Prostate gland (tissue), 2 donors: Measurements from ENCODE around the gene TOP2B. TPM values are rescaled to one million over a fixed set of nuclear protein-coding genes. Genes with fewer than 3 reads are reported as not detected.

Experiments
- DNase-seq: peaks from one replicate; pipeline ENCODE4 v3.0.0-alpha.2; 2019; ENCODE audit warnings: low spot score
- H3K27ac ChIP-seq, 2 donors: fragments of 200-600 bp; sonication (generic); 2 replicates each; pipeline ENCODE4 v1.5.1; 2017 to 2019
- H3K27me3 ChIP-seq: fragments of 200-600 bp; sonication (generic); replicated peaks from 2 replicates; pipeline ENCODE4 v1.5.1; 2019; ENCODE audit not compliant: insufficient read depth
- H3K36me3 ChIP-seq, 2 donors: fragments of 200-600 bp; sonication (generic); 1 replicate in 1 of 2; 2 replicates in 1 of 2; pipeline versions ENCODE4 v1.5.1 to v1.8.1; 2017 to 2019
- H3K4me1 ChIP-seq: fragments of 200-600 bp; sonication (generic); replicated peaks from 2 replicates; pipeline ENCODE4 v1.5.1; 2019
- H3K4me3 ChIP-seq, 2 donors: fragments of 200-600 bp; sonication (generic); 2 replicates each; pipeline ENCODE4 v1.5.1; 2017 to 2019
- H3K9me3 ChIP-seq: fragments of 200-600 bp; sonication (generic); 2 replicates; pipeline ENCODE4 v1.5.1; 2017
- POLR2A ChIP-seq: fragments of 450-650 bp; IDR thresholded peaks from one replicate; pipeline ENCODE4 v1.6.1; 2016; ENCODE audit warnings: antibody characterized with exemption, mild to moderate bottlenecking
- POLR2AphosphoS5 ChIP-seq: sonication (generic); formaldehyde crosslinking; IDR thresholded peaks from one replicate; pipeline ENCODE4 v1.6.1; 2017; ENCODE audit warnings: antibody characterized with exemption
- WGBS: methylation state at CpG from one replicate; pipeline ENCODE4 v1.1.5; 2018; 5-methylcytosine and 5-hydroxymethylcytosine counted together
- intact Hi-C: fragments of 100-400 bp; cut with DNase I; formaldehyde crosslinking; loops from one replicate; pipeline ENCODE4 v1.14.2; 2022
- total RNA-seq, 2 donors: library from RNA; depleted of rRNA; stranded (reverse); fragments of >200 nt; gene quantifications; one replicate each; pipeline ENCODE4 v1.1.0, GENCODE V29; 2016
- TF ChIP-seq, protein P1 (sequence below), 4 experiments: fragments of 200-600 bp in 2 of 4; fragments of 450-650 bp in 2 of 4; sonication (generic) in 2 of 4; IDR thresholded peaks; 1 replicate in 3 of 4; 2 replicates in 1 of 4; pipeline ENCODE4 v1.5.1; 2016 to 2019; ENCODE audit warnings: antibody characterized with exemption in 4 of 4, mild to moderate bottlenecking in 2 of 4, moderate library complexity in 2 of 4

Gene TOP2B
- total RNA-seq, 2 donors from 2014 or later: 85.3 to 109 TPM

DNA sequence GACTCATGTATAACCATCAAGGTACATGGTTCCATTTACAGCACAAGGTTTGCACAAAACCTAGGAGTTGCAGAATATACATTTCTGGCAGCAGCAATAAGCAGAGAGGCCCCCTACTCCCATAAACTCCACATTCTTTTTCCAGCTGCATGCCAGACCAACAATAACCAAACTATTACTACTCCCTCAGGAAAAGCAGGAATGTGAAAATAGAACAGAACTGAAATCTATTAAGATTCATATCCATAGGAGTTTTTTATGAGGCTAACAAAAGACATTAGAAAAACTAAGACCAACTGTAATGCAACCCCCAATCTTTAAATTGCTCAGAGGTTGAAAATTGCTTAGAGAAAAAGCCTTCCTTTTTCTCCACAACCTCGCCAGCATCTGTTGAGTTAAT lies 27.6 kb upstream of the TOP2B start:
- no peaks in the 10 kb centered on the region for H3K4me1 ChIP-seq
- no peaks in the 10 kb centered on the region for H3K9me3 ChIP-seq
- H3K4me3 ChIP-seq: no peak overlapping the region
- intact Hi-C loops: no loop called here
- 77% methylated on average over 1 of the region's 1 CpG for WGBS
- no peak for DNase-seq
- H3K36me3 ChIP-seq: no peaks in the 10 kb centered on the region
- H3K27ac ChIP-seq: no peak overlapping the region
- H3K27me3 ChIP-seq: no peaks in the 10 kb centered on the region
- TF ChIP-seq POLR2AphosphoS5 (no peak), POLR2A (no peak)
- TF ChIP-seq, protein P1, sequence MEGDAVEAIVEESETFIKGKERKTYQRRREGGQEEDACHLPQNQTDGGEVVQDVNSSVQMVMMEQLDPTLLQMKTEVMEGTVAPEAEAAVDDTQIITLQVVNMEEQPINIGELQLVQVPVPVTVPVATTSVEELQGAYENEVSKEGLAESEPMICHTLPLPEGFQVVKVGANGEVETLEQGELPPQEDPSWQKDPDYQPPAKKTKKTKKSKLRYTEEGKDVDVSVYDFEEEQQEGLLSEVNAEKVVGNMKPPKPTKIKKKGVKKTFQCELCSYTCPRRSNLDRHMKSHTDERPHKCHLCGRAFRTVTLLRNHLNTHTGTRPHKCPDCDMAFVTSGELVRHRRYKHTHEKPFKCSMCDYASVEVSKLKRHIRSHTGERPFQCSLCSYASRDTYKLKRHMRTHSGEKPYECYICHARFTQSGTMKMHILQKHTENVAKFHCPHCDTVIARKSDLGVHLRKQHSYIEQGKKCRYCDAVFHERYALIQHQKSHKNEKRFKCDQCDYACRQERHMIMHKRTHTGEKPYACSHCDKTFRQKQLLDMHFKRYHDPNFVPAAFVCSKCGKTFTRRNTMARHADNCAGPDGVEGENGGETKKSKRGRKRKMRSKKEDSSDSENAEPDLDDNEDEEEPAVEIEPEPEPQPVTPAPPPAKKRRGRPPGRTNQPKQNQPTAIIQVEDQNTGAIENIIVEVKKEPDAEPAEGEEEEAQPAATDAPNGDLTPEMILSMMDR (IDR thresholded peaks at IDR 0.05): no peak

DNA sequence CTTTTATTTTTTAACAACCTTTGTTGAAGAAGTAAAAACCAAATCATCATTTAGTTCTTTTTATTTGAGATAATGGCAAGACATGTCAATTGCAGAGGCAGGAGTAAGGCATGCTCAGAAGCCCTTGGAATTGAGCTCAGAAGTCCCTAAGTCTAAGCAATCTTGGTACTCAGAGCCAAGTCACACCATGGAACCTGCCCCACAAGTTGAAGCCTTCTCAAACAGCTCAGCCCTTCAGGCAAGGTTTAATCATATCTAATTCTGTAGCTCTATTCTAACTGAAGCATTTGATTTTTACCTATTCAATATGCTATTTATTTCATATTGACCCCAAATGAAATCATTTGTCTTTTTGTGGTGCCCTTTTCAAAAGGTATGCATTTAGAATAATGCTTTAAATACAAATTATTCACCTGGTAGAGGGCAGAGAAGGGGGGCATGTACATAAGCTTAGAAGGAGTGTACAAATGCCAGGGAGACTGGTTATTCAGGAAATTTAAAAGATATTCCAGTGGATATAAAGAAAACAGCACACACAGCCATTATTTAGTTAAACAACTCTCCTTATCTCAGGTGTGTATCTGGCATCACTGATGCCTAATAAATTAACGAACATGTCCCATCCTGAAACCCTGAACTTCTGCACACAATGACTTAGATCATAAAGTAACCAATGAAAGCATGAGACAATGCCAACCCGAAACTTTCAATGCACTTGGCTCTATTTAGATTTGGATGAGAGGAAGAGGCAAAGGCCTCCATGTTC lies 26.2 kb upstream of the TOP2B start:
- no peaks in the 10 kb centered on the region for H3K9me3 ChIP-seq
- no peaks in the 10 kb centered on the region for H3K36me3 ChIP-seq
- intact Hi-C loops: no loop called here
- WGBS: 38% methylated on average over 2 of the region's 2 CpGs
- no peak overlapping the region for H3K4me3 ChIP-seq
- TF ChIP-seq, protein P1 (IDR thresholded peaks at IDR 0.05): no peak
- TF ChIP-seq POLR2AphosphoS5: peak; percentile 56
- H3K27me3 ChIP-seq: no peaks in the 10 kb centered on the region
- peak overlapping the region in 1 of 2 donors; percentile 62 for H3K27ac ChIP-seq
- peak; percentile 48 for DNase-seq
- H3K4me1 ChIP-seq: no peaks in the 10 kb centered on the region

DNA sequence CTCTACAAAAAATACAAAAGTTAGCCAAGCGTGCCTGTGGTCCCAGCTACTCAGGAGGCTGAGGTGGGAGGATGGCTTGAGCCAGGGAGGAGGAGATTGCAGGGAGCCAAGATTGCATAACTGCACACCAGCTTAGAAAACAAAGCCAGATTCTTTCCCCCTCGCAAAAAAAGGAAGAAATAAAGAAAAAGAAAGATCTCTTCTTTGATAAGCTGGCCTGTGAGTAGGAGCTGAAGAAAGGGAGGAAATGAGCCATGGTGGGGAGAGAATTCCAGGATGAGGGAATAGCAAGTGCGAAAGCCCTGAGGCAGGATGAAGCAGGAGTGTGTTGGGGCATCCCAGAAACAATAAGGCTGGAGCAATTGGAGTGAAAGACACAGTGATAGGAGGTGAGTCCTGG lies 24.5 kb upstream of the TOP2B start:
- 58% methylated on average over 3 of the region's 3 CpGs for WGBS
- Histone ChIP-seq H3K9me3 (no peaks in the 10 kb centered on the region), H3K4me1 (no peaks in the 10 kb centered on the region), H3K27ac (no peak overlapping the region), H3K4me3 (no peak overlapping the region), H3K36me3 (no peaks in the 10 kb centered on the region), H3K27me3 (no peaks in the 10 kb centered on the region)
- TF ChIP-seq, protein P1 (IDR thresholded peaks at IDR 0.05): no peak
- TF ChIP-seq POLR2A (no peak), POLR2AphosphoS5 (no peak)
- intact Hi-C loops: no loop called here
- DNase-seq: no peak

DNA sequence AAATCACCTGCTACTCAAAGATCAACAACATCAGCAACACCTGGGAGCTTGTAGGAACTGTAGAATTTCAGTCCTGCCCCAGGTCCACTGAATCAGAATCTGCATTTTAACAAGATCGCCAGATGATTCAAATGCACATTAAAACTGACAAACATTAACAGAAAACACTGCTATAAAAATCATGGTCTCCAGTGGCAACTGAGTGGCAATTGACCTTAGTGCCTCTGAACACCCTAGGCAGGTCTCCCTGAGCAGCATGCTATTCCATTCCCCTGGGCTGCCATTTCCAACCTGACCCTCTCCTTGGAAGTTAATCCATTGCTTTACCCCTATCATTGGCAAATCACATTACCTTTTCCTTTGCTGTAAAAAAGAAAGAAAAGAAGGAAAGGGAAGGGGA lies 23.0 kb upstream of the TOP2B start:
- intact Hi-C loops: no loop called here
- Histone ChIP-seq H3K4me1 (no peaks in the 10 kb centered on the region), H3K27me3 (no peaks in the 10 kb centered on the region), H3K4me3 (no peak overlapping the region), H3K27ac (no peak overlapping the region), H3K9me3 (no peaks in the 10 kb centered on the region), H3K36me3 (no peaks in the 10 kb centered on the region)
- WGBS: 90% methylated on average over 1 of the region's 1 CpG
- DNase-seq: no peak
- TF ChIP-seq POLR2AphosphoS5 (no peak), POLR2A (no peak)
- TF ChIP-seq, protein P1 (IDR thresholded peaks at IDR 0.05): no peak

DNA sequence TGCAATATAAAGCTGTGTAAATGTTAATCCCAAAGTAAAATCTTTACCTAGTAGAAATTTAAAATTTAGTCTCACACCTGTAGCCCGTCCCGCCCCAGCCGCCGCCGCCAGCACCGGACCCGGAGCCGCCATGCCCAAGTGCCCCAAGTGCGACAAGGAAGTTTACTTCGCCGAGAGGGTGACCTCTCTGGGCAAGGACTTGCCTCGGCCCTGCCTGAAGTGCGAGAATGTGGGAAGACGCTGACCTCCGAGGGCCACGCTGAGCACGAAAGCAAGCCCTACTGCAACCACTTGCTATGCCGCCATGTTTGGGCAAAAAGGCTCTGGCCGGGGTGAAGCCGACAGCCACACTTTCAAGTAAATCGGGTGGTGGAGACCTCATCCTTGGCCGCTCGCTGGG lies 22.1 kb upstream of the TOP2B start:
- intact Hi-C loops: no loop called here
- Histone ChIP-seq H3K36me3 (no peaks in the 10 kb centered on the region), H3K4me1 (no peaks in the 10 kb centered on the region), H3K27me3 (no peaks in the 10 kb centered on the region), H3K9me3 (no peaks in the 10 kb centered on the region), H3K4me3 (no peak overlapping the region), H3K27ac (no peak overlapping the region)
- DNase-seq: no peak
- WGBS: 93% methylated on average over 23 of the region's 23 CpGs
- TF ChIP-seq POLR2AphosphoS5 (no peak), POLR2A (no peak)
- TF ChIP-seq, protein P1 (IDR thresholded peaks at IDR 0.05): no peak
